Measurements from ENCODE around the gene KDM2A.

Gene KDM2A

GRCh38 chr11:67303132-67303834, 184.2 kb downstream of the KDM2A start, which contains the start of gene SSH3:
Gene SSH3, plus strand, starts transcription at chr11:67303530. Its CDS starts 96 bp downstream, at chr11:67303626.
- DNase-seq: peak; percentile 59

GRCh38 chr11:67303835-67304411, 184.9 kb downstream of the KDM2A start:
- DNase-seq: no peak

GRCh38 chr11:67304511-67305113, 185.5 kb downstream of the KDM2A start:
- DNase-seq: no peak

- DNase-seq: no peak
These were observed 187.9 kb downstream of the KDM2A start for GRCh38 chr11:67306769-67307544.

- no peak for DNase-seq
These were observed 188.5 kb downstream of the KDM2A start for GRCh38 chr11:67307545-67308001.

All from fibroblast of skin of back (primary cell).